HCT116 (cell line): ENCODE data around the gene PDZD4. TPM values are rescaled to one million over a fixed set of nuclear protein-coding genes. Genes with fewer than 3 reads are reported as not detected.

Experiments
- ATAC-seq: fragments of 200-7000 bp; cut with Tn5 transposase; 2 replicates; pipeline ENCODE4 v1.9.1; 2020; ENCODE audit warnings: mild to moderate bottlenecking, moderate library complexity
- BruUV-seq: library from RNA; stranded (reverse); fragments of 400-500 nt; replicated peaks from 2 replicates; lab custom pipeline; 2021; lab: Mats Ljungman, UMichigan
- CTCF ChIA-PET: fragments of 300-600 bp; sonication (Branson Sonifier 250); formaldehyde crosslinking; loops from one replicate; lab custom pipeline; 2021; ENCODE audit warnings: antibody characterized with exemption; lab: Charles Lee
- POLR2A ChIA-PET: fragments of 300-600, 350-600 bp; sonication (Branson Sonifier 250); formaldehyde crosslinking; loops from one replicate; lab custom pipeline; 2021; ENCODE audit warnings: antibody characterized with exemption; lab: Charles Lee
- RAD21 ChIA-PET, 2 experiments: fragments of 300-600 bp; sonication (Branson Sonifier 250); formaldehyde crosslinking; loops; one replicate each; lab custom pipeline; 2023; ENCODE audit warnings: low total read pairs in 2 of 2; ENCODE audit not compliant: uncharacterized antibody in 2 of 2, unreplicated experiment in 2 of 2, low non-redundant PET in 1 of 2; lab: Charles Lee
- DNase-seq: peaks from one replicate; pipeline ENCODE4 v3.0.0-alpha.2; 2010; ENCODE audit warnings: low read depth, low spot score
- H2AFZ ChIP-seq: fragments of 200-600 bp; shearing (Covaris generic), sonication (generic); 2 replicates; pipeline ENCODE4 v1.6.1; 2017; ENCODE audit warnings: low read depth, mixed run types, mixed read lengths, antibody characterized with exemption, low read length; ENCODE audit not compliant: poor library complexity, severe bottlenecking
- H3K27ac ChIP-seq: 2 replicates; pipeline ENCODE4 v1.5.1; 2012; ENCODE audit warnings: low read depth, low read length
- H3K27me3 ChIP-seq: fragments of 200-600 bp; sonication (generic); 2 replicates; pipeline ENCODE4 v1.6.1; 2016; ENCODE audit warnings: mixed run types, low read length, mixed read lengths; ENCODE audit not compliant: insufficient read depth
- H3K36me3 ChIP-seq, 2 experiments: fragments of 200-500 bp in 1 of 2; fragments of 200-600 bp in 1 of 2; sonication (Bioruptor generic) in 1 of 2; sonication (generic) in 1 of 2; 2 replicates each; pipeline versions ENCODE4 v1.5.1 to v1.6.1; 2014 to 2016; ENCODE audit warnings: low read length in 2 of 2, inconsistent platforms in 1 of 2, mixed read lengths in 1 of 2, mixed run types in 1 of 2; ENCODE audit not compliant: insufficient read depth in 2 of 2, control insufficient read depth in 1 of 2
- H3K4me1 ChIP-seq, 2 experiments: fragments of 200-600 bp in 1 of 2; sonication (generic) in 1 of 2; 2 replicates each; pipeline versions ENCODE4 v1.5.1 to v1.6.1; 2012 to 2017; ENCODE audit warnings: low read length in 2 of 2, inconsistent platforms in 1 of 2, mild to moderate bottlenecking in 1 of 2, mixed read lengths in 1 of 2, mixed run types in 1 of 2, moderate library complexity in 1 of 2; ENCODE audit not compliant: insufficient read depth in 2 of 2, control insufficient read depth in 1 of 2
- H3K4me2 ChIP-seq: fragments of 200-600 bp; sonication (generic); 2 replicates; pipeline ENCODE4 v1.6.1; 2017; ENCODE audit warnings: mixed run types, low read length, mixed read lengths
- H3K4me3 ChIP-seq, 2 experiments: fragments of 200-600 bp in 1 of 2; sonication (generic) in 1 of 2; replicated peaks in 1 of 2; 2 replicates each; pipeline ENCODE4 v1.5.1; 2011 to 2016; ENCODE audit warnings: low read length in 2 of 2, control low read depth in 1 of 2, low read depth in 1 of 2, mild to moderate bottlenecking in 1 of 2, mixed read lengths in 1 of 2, mixed run types in 1 of 2
- H3K79me2 ChIP-seq: fragments of 200-600 bp; sonication (generic); 2 replicates; pipeline ENCODE4 v1.6.1; 2017; ENCODE audit warnings: mild to moderate bottlenecking, mixed run types, low read length, moderate library complexity, mixed read lengths; ENCODE audit not compliant: insufficient read depth
- H3K9ac ChIP-seq: fragments of 200-600 bp; sonication (generic); 2 replicates; pipeline ENCODE4 v1.6.1; 2016; ENCODE audit warnings: low read length, mixed read lengths
- H3K9me2 ChIP-seq: fragments of 200-600 bp; sonication (generic), shearing (Covaris generic); 2 replicates; pipeline ENCODE4 v1.6.1; 2017; ENCODE audit warnings: mixed run types, mild to moderate bottlenecking, moderate library complexity; ENCODE audit not compliant: insufficient read depth
- H3K9me3 ChIP-seq, 2 experiments: fragments of 200-500 bp in 1 of 2; fragments of 200-600 bp in 1 of 2; sonication (Bioruptor generic) in 1 of 2; sonication (generic) in 1 of 2; 2 replicates each; pipeline ENCODE4 v1.6.1; 2014 to 2017; ENCODE audit warnings: low read length in 2 of 2, mixed read lengths in 2 of 2, inconsistent platforms in 1 of 2, low read depth in 1 of 2, mild to moderate bottlenecking in 1 of 2, mixed run types in 1 of 2, moderate library complexity in 1 of 2; ENCODE audit not compliant: control insufficient read depth in 1 of 2, insufficient read depth in 1 of 2
- H4K20me1 ChIP-seq: fragments of 200-600 bp; sonication (generic), shearing (Covaris generic); 2 replicates; pipeline ENCODE4 v1.6.1; 2017; ENCODE audit warnings: mixed run types, mild to moderate bottlenecking, moderate library complexity; ENCODE audit not compliant: insufficient read depth
- ATF3 ChIP-seq: IDR thresholded peaks from 2 replicates; pipeline ENCODE4 v1.6.1; 2012
- CEBPB ChIP-seq: IDR thresholded peaks from 2 replicates; pipeline ENCODE4 v1.6.1; 2012; ENCODE audit warnings: low read depth
- EGR1 ChIP-seq: IDR thresholded peaks from 2 replicates; pipeline ENCODE4 v1.6.1; 2012; ENCODE audit warnings: low read depth
- ELF1 ChIP-seq: IDR thresholded peaks from 2 replicates; pipeline ENCODE4 v1.6.1; 2012; ENCODE audit warnings: low read depth, borderline replicate concordance
- EZH2phosphoT487 ChIP-seq: fragments of 200-600 bp; IDR thresholded peaks from 2 replicates; pipeline ENCODE4 v1.6.1; 2018; ENCODE audit warnings: antibody characterized with exemption, borderline replicate concordance
- POLR2A ChIP-seq: IDR thresholded peaks from 2 replicates; pipeline ENCODE4 v1.7.0; 2011; ENCODE audit warnings: borderline replicate concordance; ENCODE audit not compliant: insufficient read depth, insufficient read length; ENCODE audit errors: extremely low read depth
- POLR2AphosphoS5 ChIP-seq: IDR thresholded peaks from 2 replicates; pipeline ENCODE4 v1.6.1; 2011; ENCODE audit warnings: mild to moderate bottlenecking, low read depth, low read length, moderate library complexity
- REST ChIP-seq: IDR thresholded peaks from 2 replicates; pipeline ENCODE4 v1.6.1; 2012; ENCODE audit warnings: low read depth
- SRF ChIP-seq: IDR thresholded peaks from 2 replicates; pipeline ENCODE4 v1.6.1; 2012; ENCODE audit warnings: low read depth
- ZNF274 ChIP-seq: fragments of 200-500 bp; sonication (Bioruptor generic); IDR thresholded peaks from 2 replicates; pipeline ENCODE4 v1.6.1; 2014; ENCODE audit warnings: mild to moderate bottlenecking, low read depth, low read length, inconsistent platforms
- intact Hi-C: fragments of 100-400 bp; cut with micrococcal nuclease; formaldehyde crosslinking; loops from 2 replicates; pipeline ENCODE4 v1.10.0; 2022
- total RNA-seq: library from RNA; stranded (reverse); gene quantifications from one replicate; pipeline ENCODE4 v1.2.1, GENCODE V29; 2021; ENCODE audit not compliant: unreplicated experiment
- TF ChIP-seq, protein P1 (sequence below): IDR thresholded peaks from 2 replicates; pipeline ENCODE4 v1.6.1; 2011; ENCODE audit warnings: mild to moderate bottlenecking, low read length, moderate library complexity; ENCODE audit not compliant: insufficient replicate concordance; ENCODE audit errors: extremely low read depth

The PDZD4 gene
- total RNA-seq, 1 experiment from 2014 or later = 0.30 TPM

GRCh38 chrX:153793291-153793690 is 37.1 kb downstream of the PDZD4 start:
- ATAC-seq = no peak
- peak overlapping the region; percentile 80 for H3K27ac ChIP-seq

More at GRCh38 chrX:153793291-153793690, 37.1 kb downstream of the PDZD4 start:
- H3K4me1 ChIP-seq = peaks cover 0 to 17% of the 10 kb centered on the region in 2 experiments; a peak in 2 of 4 replicates
- ChIA-PET POLR2A (no interaction called here), RAD21 (no interaction called here), CTCF (interaction anchor here (1.5 kb wide), 1 partner anchor 14 kb away, joined by 4 read pairs; no protein-coding TSS in a partner anchor)
- TF ChIP-seq SRF = no peak
- no peak for TF ChIP-seq EGR1
- no peak for TF ChIP-seq REST
- TF ChIP-seq ATF3 = no peak
- no peak for TF ChIP-seq ZNF274
- no peak for TF ChIP-seq CEBPB
- TF ChIP-seq POLR2A = no peak
- TF ChIP-seq, protein P1, sequence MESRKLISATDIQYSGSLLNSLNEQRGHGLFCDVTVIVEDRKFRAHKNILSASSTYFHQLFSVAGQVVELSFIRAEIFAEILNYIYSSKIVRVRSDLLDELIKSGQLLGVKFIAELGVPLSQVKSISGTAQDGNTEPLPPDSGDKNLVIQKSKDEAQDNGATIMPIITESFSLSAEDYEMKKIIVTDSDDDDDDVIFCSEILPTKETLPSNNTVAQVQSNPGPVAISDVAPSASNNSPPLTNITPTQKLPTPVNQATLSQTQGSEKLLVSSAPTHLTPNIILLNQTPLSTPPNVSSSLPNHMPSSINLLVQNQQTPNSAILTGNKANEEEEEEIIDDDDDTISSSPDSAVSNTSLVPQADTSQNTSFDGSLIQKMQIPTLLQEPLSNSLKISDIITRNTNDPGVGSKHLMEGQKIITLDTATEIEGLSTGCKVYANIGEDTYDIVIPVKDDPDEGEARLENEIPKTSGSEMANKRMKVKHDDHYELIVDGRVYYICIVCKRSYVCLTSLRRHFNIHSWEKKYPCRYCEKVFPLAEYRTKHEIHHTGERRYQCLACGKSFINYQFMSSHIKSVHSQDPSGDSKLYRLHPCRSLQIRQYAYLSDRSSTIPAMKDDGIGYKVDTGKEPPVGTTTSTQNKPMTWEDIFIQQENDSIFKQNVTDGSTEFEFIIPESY = no peak
- no peak for TF ChIP-seq ELF1
- TF ChIP-seq POLR2AphosphoS5 = no peak
- no peak for TF ChIP-seq EZH2phosphoT487
- H3K79me2 ChIP-seq = peaks cover 46% of the 10 kb centered on the region
- peak overlapping the region; percentile 76 to 77 for H3K4me3 ChIP-seq
- H3K9me2 ChIP-seq = no peaks in the 10 kb centered on the region
- H3K9me3 ChIP-seq = no peaks in the 10 kb centered on the region
- no peaks in the 10 kb centered on the region for H3K27me3 ChIP-seq
- DNase-seq = no peak
- H4K20me1 ChIP-seq = no peaks in the 10 kb centered on the region
- intact Hi-C loops = no loop called here
- no peak overlapping the region for H2AFZ ChIP-seq
- H3K9ac ChIP-seq = peak overlapping the region; percentile 68
- no TSS peak for BruUV-seq
- H3K4me2 ChIP-seq = peak overlapping the region; percentile 85
- peaks cover 0 to 4% of the 10 kb centered on the region in 2 experiments; a peak in 1 of 4 replicates for H3K36me3 ChIP-seq
